Measurements from ENCODE around the gene CDK14. TPM values are rescaled to one million over a fixed set of nuclear protein-coding genes. Genes with fewer than 3 reads are reported as not detected.

CDK14 gene
- total and polyA plus RNA-seq, 2 of the 8 experiments (the other 6 are each of a cell fraction or from before 2014, with no cell fraction given) = 5.5 to 47.3 TPM

- H3K23ac ChIP-seq (ENCODE audit: insufficient read length) = no peak overlapping the region
- no peak overlapping the region for H3K18ac ChIP-seq (ENCODE audit: extremely low read depth, low read length)
- H2BK5ac ChIP-seq (ENCODE audit: low read depth, low read length) = no peak overlapping the region
- no peak overlapping the region for H3K27ac ChIP-seq (ENCODE audit: low read depth, low read length)
- H4K5ac ChIP-seq (ENCODE audit: insufficient read length, low read depth, low read length) = no peak overlapping the region
- H3K56ac ChIP-seq (replicated peaks; ENCODE audit: insufficient read length, low read depth, low read length) = no peak overlapping the region
- H2BK120ac ChIP-seq (replicated peaks; ENCODE audit: low read depth, low read length) = no peak overlapping the region
- H2AK5ac ChIP-seq (ENCODE audit: low read depth, low read length) = no peak overlapping the region
- H3K27me3 ChIP-seq (replicated peaks in 1 of 4; ENCODE audit: control insufficient read depth in 3 of 4, extremely low read depth in 1 of 4, insufficient read depth in 3 of 4, low read length in 3 of 4) = no peaks in the 10 kb centered on the region
- no peak overlapping the region for H3K14ac ChIP-seq (ENCODE audit: insufficient read length)
- POLR2A ChIA-PET (ENCODE audit: partially characterized antibody) = no interaction called here
- no peak overlapping the region for H4K8ac ChIP-seq (ENCODE audit: extremely low read depth, insufficient read depth, low read length)
- no peak overlapping the region for H3K4me3 ChIP-seq (ENCODE audit: extremely low read depth in 1 of 4, insufficient read depth in 2 of 4, low read depth in 3 of 4, low read length in 4 of 4)
- peaks cover 0 to 10% (median 3%) of the 10 kb centered on the region in 4 experiments; a peak in 2 of 7 replicates for H3K4me1 ChIP-seq (replicated peaks in 1 of 4; ENCODE audit: control insufficient read depth in 3 of 4, insufficient read depth in 4 of 4, low read length in 3 of 4)
- H3K79me1 ChIP-seq (ENCODE audit: low read depth, low read length) = no peaks in the 10 kb centered on the region
- no peaks in the 10 kb centered on the region for H3K36me3 ChIP-seq (ENCODE audit: control insufficient read depth in 2 of 4, insufficient read depth in 4 of 4, low read length in 3 of 4)
- TF ChIP-seq JUND (IDR thresholded peaks at IDR 0.05; ENCODE audit: low read length) (0 out of 2 replicates have a peak, but pooled peaks have one; percentile 28), HDAC6 (IDR thresholded peaks at IDR 0.05; ENCODE audit: low read depth, low read length) (no peak)
- H3K23me2 ChIP-seq (ENCODE audit: low read depth, low read length) = no peaks in the 10 kb centered on the region
- no peak overlapping the region for H2BK20ac ChIP-seq (ENCODE audit: low read length)
- peak overlapping the region; percentile 40; the same call in 1 of the 2 replicates for H2AFZ ChIP-seq (ENCODE audit: low read length)
- no peaks in the 10 kb centered on the region for H3K79me2 ChIP-seq (ENCODE audit: control insufficient read depth in 1 of 2, insufficient read depth in 2 of 2, low read length in 2 of 2)
- CTCF ChIA-PET (ENCODE audit: partially characterized antibody) = interaction anchor here (0.6 kb wide), 1 partner anchor 550 kb away, joined by 3 read pairs; no protein-coding TSS in a partner anchor
- H2BK15ac ChIP-seq (ENCODE audit: low read length) = no peak overlapping the region
- H4K20me1 ChIP-seq (replicated peaks in 1 of 2; ENCODE audit: control insufficient read depth in 1 of 2, insufficient read depth in 2 of 2, low read length in 2 of 2) = no peaks in the 10 kb centered on the region
- DNase-seq (ENCODE audit: low read depth in 1 of 2, low spot score in 2 of 2) (peak in 1 of 2 experiments; percentile 25), FAIRE-seq (no peak)
- H3K4ac ChIP-seq (replicated peaks; ENCODE audit: insufficient read length, low read depth, low read length) = no peak overlapping the region
- H3K9me3 ChIP-seq (ENCODE audit: insufficient read depth in 2 of 2, low read depth in 1 of 2, low read length in 1 of 2) = no peaks in the 10 kb centered on the region
- H3K4me2 ChIP-seq (ENCODE audit: insufficient read depth in 1 of 2, low read depth in 2 of 2, low read length in 2 of 2) = 0 out of 4 replicates have a peak overlapping the region, but pooled peaks of 1 of the 2 experiments have one; percentile 27
- no peak overlapping the region for H2BK12ac ChIP-seq (ENCODE audit: low read depth, low read length)
- no peak overlapping the region for H4K91ac ChIP-seq (replicated peaks; ENCODE audit: insufficient read length, low read length)
- no peak overlapping the region for H3K9ac ChIP-seq (replicated peaks in 1 of 4; ENCODE audit: extremely low read depth in 1 of 4, low read depth in 3 of 4, low read length in 3 of 4)
- 87% methylated on average over 4 of the region's 4 CpGs; no CpG with 5 or more reads in 1 of the 2 experiments for WGBS, 2 experiments (ENCODE audit: extremely low coverage in 1 of 2, insufficient coverage in 1 of 2, insufficient read length in 1 of 2, insufficient replicate concordance in 2 of 2, low coverage in 1 of 2, low lambda C conversion rate in 2 of 2, missing lambda C conversion rate in 1 of 2)
Measured at GRCh38 chr7:91135703-91136430, 539.7 kb downstream of the CDK14 start.
